ENCODE measurements around the gene TPM1.
"Not testable (repeated sequence)": the region's sequence is repeated elsewhere in the genome, so short reads cannot be mapped to it uniquely, and the experiment has no call there.

Gene TPM1

DNA sequence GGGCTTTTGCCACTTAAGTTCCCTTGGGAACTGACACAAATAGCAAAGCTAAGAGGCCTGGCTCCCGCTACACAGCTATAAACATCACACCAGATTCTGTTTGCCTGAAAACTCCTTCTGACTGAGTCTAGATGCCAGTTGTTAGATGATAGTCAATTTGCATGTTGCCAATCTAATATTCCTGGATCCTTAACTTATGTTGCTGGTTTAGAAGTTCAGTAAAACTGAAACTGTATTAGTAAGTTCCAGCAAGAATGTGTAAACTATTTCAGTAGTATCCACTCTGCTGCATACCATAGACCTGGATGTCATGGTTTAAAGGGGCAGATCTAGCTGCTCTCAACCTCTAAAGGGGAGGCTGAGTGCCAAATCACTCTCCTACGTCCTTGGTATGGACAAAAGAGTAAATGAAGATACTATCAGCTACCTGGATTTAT, 52.0 kb downstream of the TPM1 start:
- no peak for DNase-seq (ENCODE audit: low spot score)

- DNase-seq (ENCODE audit: low spot score): no peak
Measured at GRCh38 chr15:63096178-63096577, 53.6 kb downstream of the TPM1 start.

DNA sequence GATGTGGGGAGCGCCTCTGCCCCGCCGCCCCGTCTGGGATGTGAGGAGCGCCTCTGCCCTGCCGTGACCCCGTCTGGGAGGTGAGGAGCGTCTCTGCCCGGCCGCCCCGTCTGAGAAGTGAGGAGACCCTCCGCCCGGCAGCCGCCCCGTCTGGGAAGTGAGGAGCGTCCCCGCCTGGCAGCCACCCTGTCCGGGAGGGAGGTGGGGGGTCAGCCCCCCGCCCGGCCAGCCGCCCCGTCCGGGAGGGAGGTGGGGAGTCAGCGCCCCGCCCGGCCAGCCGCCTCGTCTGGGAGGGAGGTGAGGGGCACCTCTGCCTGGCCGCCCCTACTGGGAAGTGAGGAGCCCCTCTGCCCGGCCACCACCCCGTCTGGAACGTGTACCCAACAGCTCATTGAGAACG, 56.4 kb downstream of the TPM1 start:
- not testable (repeated sequence) for DNase-seq (ENCODE audit: low spot score)

DNA sequence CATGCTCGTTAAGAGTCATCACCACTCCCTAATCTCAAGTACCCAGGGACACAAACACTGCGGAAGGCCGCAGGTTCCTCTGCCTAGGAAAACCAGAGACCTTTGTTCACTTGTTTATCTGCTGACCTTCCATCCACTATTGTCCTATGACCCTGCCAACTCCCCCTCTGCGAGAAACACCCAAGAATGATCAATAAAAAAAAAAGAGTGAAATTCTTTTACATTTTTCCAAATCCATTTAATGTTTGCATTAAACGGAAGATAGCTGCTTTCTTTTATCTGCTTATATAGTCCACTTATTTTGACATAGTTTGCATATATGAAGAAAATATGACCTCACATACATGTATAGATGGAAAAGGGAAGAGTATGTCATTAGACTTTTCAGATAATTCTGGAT, 57.0 kb downstream of the TPM1 start:
- DNase-seq (ENCODE audit: low spot score): not testable (repeated sequence)

DNA sequence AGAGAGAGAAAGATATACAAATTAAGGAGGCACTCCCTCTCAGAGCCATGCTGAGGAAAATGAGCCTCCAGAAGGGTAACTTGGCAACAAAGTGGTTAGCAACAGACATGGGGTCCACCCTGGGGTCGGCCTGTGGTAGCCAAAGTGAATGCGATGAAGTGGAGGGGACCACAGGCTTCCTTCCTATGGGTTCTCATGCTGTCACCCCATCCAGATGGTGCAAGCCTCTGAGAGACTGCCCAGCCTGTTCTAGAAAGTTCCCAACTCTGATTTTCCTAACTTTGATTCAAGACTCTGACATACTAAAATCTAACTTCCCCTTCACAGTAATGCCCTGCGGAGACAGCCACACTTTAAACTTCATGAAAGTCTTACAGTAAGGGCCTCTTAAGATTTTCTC, 60.9 kb downstream of the TPM1 start:
- no peak for DNase-seq (ENCODE audit: low spot score)

DNA sequence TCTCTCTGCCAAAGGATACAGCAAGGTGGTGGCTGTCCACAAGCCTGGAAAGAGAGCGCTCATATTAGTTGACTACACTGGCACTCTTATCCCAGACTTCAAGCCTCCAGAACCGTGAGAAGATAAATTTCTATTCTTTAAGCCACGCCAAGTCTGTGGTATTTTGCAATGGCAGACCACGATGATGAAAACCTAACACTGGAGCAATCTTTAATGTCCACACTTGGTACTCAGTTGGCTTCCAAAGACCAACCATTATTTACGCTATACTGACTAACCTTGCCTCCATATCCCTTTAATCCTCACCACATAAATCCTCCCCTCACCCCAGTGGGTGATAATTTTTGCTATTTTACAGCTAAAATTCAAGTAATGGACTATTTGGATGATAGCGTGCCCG, 62.2 kb downstream of the TPM1 start:
- DNase-seq (ENCODE audit: low spot score): no peak

GRCh38 chr15:63105354-63105753, 62.8 kb downstream of the TPM1 start:
- DNase-seq (ENCODE audit: low spot score): not testable (repeated sequence)

GRCh38 chr15:63107895-63108546, 65.5 kb downstream of the TPM1 start:
- DNase-seq (ENCODE audit: low spot score): no peak

DNA sequence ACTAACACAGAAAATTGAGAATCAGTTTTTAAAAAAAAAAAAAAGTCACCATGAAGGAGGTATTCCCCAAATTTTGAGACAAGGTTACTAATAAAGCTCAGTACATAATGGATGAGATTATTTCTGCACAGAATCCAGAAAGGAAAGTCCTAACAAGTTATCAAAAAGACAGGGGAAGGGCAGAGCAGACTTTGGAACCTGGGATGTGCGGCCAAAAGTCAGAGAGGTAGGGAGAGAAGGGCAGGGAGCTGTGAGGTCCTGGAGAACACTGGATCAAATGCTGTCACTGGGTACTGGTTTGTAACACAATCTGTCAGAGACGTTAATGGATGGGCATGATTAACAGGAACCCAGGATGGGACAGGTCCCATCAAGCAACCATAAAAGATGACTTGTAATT, 67.0 kb downstream of the TPM1 start:
- no peak for DNase-seq (ENCODE audit: low spot score)

GRCh38 chr15:63109920-63110319, 67.4 kb downstream of the TPM1 start:
- no peak for DNase-seq (ENCODE audit: low spot score)

- no peak for DNase-seq (ENCODE audit: low spot score)
Measured at GRCh38 chr15:63110428-63111026, 68.0 kb downstream of the TPM1 start.

- DNase-seq (ENCODE audit: low spot score): no peak
Measured at GRCh38 chr15:63111481-63111880, 68.9 kb downstream of the TPM1 start.

GRCh38 chr15:63112871-63113270, 70.3 kb downstream of the TPM1 start:
- no peak for DNase-seq (ENCODE audit: low spot score)

- no peak for DNase-seq (ENCODE audit: low spot score)
Measured at GRCh38 chr15:63114465-63114864, 71.9 kb downstream of the TPM1 start.

All from CD4-positive, alpha-beta T cell treated with Interleukin-6 at 100 ng/mL for 8 hours (primary cell).